K562 (cell line): ENCODE data around the gene SDK1. TPM values are rescaled to one million over a fixed set of nuclear protein-coding genes. Genes with fewer than 3 reads are reported as not detected.

Experiments used
- ATAC-seq: fragments of 200-7000 bp; cut with Tn5 transposase; 3 replicates; pipeline ENCODE4 v1.9.1; 2020; ENCODE audit warnings: moderate library complexity
- BruUV-seq: library from RNA; stranded (reverse); fragments of 400-500 nt; replicated peaks from 2 replicates; lab custom pipeline; 2021; lab: Mats Ljungman, UMichigan
- CTCF ChIA-PET: fragments of 300-600 bp; formaldehyde crosslinking; extraction: SDS; loops from one replicate; lab custom pipeline; 2021; ENCODE audit warnings: low intra/inter-chr PET ratio; lab: Yijun Ruan, JAX
- POLR2A ChIA-PET: fragments of 300-600, 350-650 bp; sonication (Branson Sonifier 250); formaldehyde crosslinking; extraction: SDS; loops from one replicate; lab custom pipeline; 2021; ENCODE audit warnings: antibody characterized with exemption, inconsistent platforms; lab: Yijun Ruan, JAX
- DNase-seq, 4 experiments: peaks; one replicate each; pipeline versions ENCODE4 v3.0.0 to v3.0.0-alpha.2; 2011 to 2018; ENCODE audit warnings: low spot score in 3 of 4, mixed read lengths in 3 of 4; ENCODE audit errors: extremely low read depth in 1 of 4
- FAIRE-seq: peaks from 2 replicates; lab custom pipeline; 2011; peaks lifted over from hg19 to GRCh38; lab: Jason Lieb, UNC
- H2AFZ ChIP-seq: 2 replicates; pipeline ENCODE4 v1.6.0; 2011; ENCODE audit warnings: low read depth, low read length, control low read depth, inconsistent platforms
- H3K27ac ChIP-seq: fragments of 200-600 bp; 3 replicates; pipeline ENCODE4 v1.8.0; 2011; ENCODE audit warnings: low read depth, mild to moderate bottlenecking, control low read depth, inconsistent platforms, low read length, moderate library complexity, mixed read lengths; ENCODE audit errors: extremely low read depth
- H3K27me3 ChIP-seq, 2 experiments: fragments of 300-600 bp in 1 of 2; 2 replicates in 1 of 2; 3 replicates in 1 of 2; pipeline versions ENCODE4 v1.6.0 to v1.8.0; 2011; ENCODE audit warnings: inconsistent platforms in 2 of 2, low read length in 2 of 2, mild to moderate bottlenecking in 1 of 2, mixed read lengths in 1 of 2, moderate library complexity in 1 of 2; ENCODE audit not compliant: control insufficient read depth in 2 of 2, insufficient read depth in 2 of 2
- H3K36me3 ChIP-seq: fragments of 300-600 bp; 3 replicates; pipeline ENCODE4 v1.8.0; 2011; ENCODE audit warnings: mild to moderate bottlenecking, low read length, inconsistent platforms; ENCODE audit not compliant: control insufficient read depth, insufficient read depth
- H3K4me1 ChIP-seq, 2 experiments: fragments of 200-600 bp in 1 of 2; replicated peaks in 1 of 2; 2 replicates in 1 of 2; 3 replicates in 1 of 2; pipeline versions ENCODE4 v1.5.1 to v1.8.0; 2011; ENCODE audit warnings: inconsistent platforms in 2 of 2, low read length in 2 of 2, mild to moderate bottlenecking in 1 of 2, mixed read lengths in 1 of 2, moderate library complexity in 1 of 2; ENCODE audit not compliant: control insufficient read depth in 2 of 2, insufficient read depth in 2 of 2
- H3K4me2 ChIP-seq: 2 replicates; pipeline ENCODE4 v1.6.1; 2011; ENCODE audit warnings: low read length, control low read depth, inconsistent platforms, mixed read lengths; ENCODE audit not compliant: insufficient read depth
- H3K4me3 ChIP-seq: fragments of 200-600 bp; sonication (generic), shearing (Covaris generic); 2 replicates; pipeline ENCODE4 v1.5.1; 2016; ENCODE audit warnings: control low read depth, inconsistent platforms
- H3K79me2 ChIP-seq: fragments of 200-600 bp; 3 replicates; pipeline ENCODE4 v1.8.0; 2011; ENCODE audit warnings: low read length, inconsistent platforms; ENCODE audit not compliant: control insufficient read depth, insufficient read depth
- H3K9ac ChIP-seq, 2 experiments: 2 replicates each; pipeline versions ENCODE4 v1.6.0 to v1.6.1; 2011; ENCODE audit warnings: low read depth in 2 of 2, low read length in 2 of 2, control low read depth in 1 of 2, inconsistent platforms in 1 of 2, mild to moderate bottlenecking in 1 of 2, mixed read lengths in 1 of 2; ENCODE audit not compliant: insufficient read depth in 1 of 2
- H3K9me1 ChIP-seq: one replicate; pipeline ENCODE4 v1.6.0; 2011; ENCODE audit warnings: inconsistent platforms, mild to moderate bottlenecking, low read length, moderate library complexity; ENCODE audit not compliant: control insufficient read depth, insufficient read depth
- H3K9me3 ChIP-seq: replicated peaks from 2 replicates; pipeline ENCODE4 v1.5.1; 2011; ENCODE audit warnings: low read depth, low read length, inconsistent platforms; ENCODE audit not compliant: control insufficient read depth, insufficient read depth
- H4K20me1 ChIP-seq: replicated peaks from 2 replicates; pipeline ENCODE4 v1.6.1; 2011; ENCODE audit warnings: low read length, inconsistent platforms, mixed read lengths; ENCODE audit not compliant: control insufficient read depth, insufficient read depth
- SLC30A9 ChIP-seq: fragments of 250-450 bp; sonication (Bioruptor Pico); IDR thresholded peaks from 2 replicates; pipeline ENCODE4 v1.8.0; 2022; ENCODE audit warnings: mild to moderate bottlenecking, moderate library complexity
- THRB ChIP-seq: fragments of 450-650 bp; formaldehyde crosslinking; conservative IDR thresholded peaks from 2 replicates; pipeline ENCODE4 v1.4.0; 2022; ENCODE audit warnings: mild to moderate bottlenecking, missing genetic modification characterization
- USF1 ChIP-seq: sonication (generic); formaldehyde crosslinking; IDR thresholded peaks from 2 replicates; pipeline ENCODE4 v1.9.0; 2022; ENCODE audit warnings: mild to moderate bottlenecking, missing genetic modification reagents
- ZBTB11 ChIP-seq, 3 experiments: fragments of 200-800 bp in 1 of 3; fragments of 250-450 bp in 1 of 3; fragments of 450-650 bp in 1 of 3; sonication (Bioruptor Pico) in 1 of 3; sonication (Bioruptor generic) in 1 of 3; formaldehyde crosslinking in 1 of 3; IDR thresholded peaks; 2 replicates each; pipeline versions ENCODE4 v1.6.1 to v1.8.0; 2016 to 2022; ENCODE audit warnings: mild to moderate bottlenecking in 2 of 3, missing genetic modification characterization in 2 of 3, missing compliant biosample characterization in 1 of 3, moderate library complexity in 1 of 3
- WGBS: fragments of 100-300 bp; shearing (Covaris generic); methylation state at CpG from one replicate; pipeline ENCODE4 v1.1.6; 2016; ENCODE audit warnings: low coverage, mixed read lengths; ENCODE audit not compliant: insufficient coverage; ENCODE audit errors: missing lambda C conversion rate; 5-methylcytosine and 5-hydroxymethylcytosine counted together
- in situ Hi-C: fragments of 300-500 bp; cut with MboI; formaldehyde crosslinking; loops from 4 replicates; pipeline ENCODE4 v1.15.0; 2018; ENCODE audit warnings: inconsistent platforms, mixed read lengths
- intact Hi-C: fragments of 100-400 bp; cut with micrococcal nuclease; formaldehyde crosslinking; loops from 2 replicates; pipeline ENCODE4 v1.14.2; 2022
- polyA plus RNA-seq, 8 experiments: library from polyadenylated mRNA; depleted of rRNA in 4 of 8; stranded (reverse) in 5 of 8; unstranded in 3 of 8; fragments of >200 nt; fragmentation: Nextera tagmentation in 2 of 8; fragmentation: Illumina TruSeq in 1 of 8; extraction: Ambion mirVana in 2 of 8; extraction: Trizol in 1 of 8; gene quantifications; 2 replicates each; pipeline versions ENCODE4 v1.2.1 to v1.2.3, GENCODE V29; 2011 to 2014; ENCODE audit warnings: inconsistent platforms in 1 of 8, missing spikeins in 1 of 8
- total RNA-seq, 7 experiments: library from RNA; depleted of rRNA in 6 of 7; stranded (reverse); fragments of >200 nt in 6 of 7; fragmentation: Illumina TruSeq in 2 of 7; extraction: Trizol in 2 of 7; gene quantifications; 2 replicates each; pipeline versions ENCODE4 v1.2.1 to v1.2.3, GENCODE V29; 2011 to 2021; ENCODE audit warnings: low replicate concordance in 1 of 7

The SDK1 gene
- total and polyA plus RNA-seq, 9 of the 15 experiments (the other 6 are each of a cell fraction or from before 2014, with no cell fraction given) = 0.16 TPM; not detected in 8

GRCh38 chr7:3780525-3780924 is 479.5 kb downstream of the SDK1 start:
- in situ Hi-C loops (no loop called here), intact Hi-C loops (no loop called here)
- H3K4me3 ChIP-seq = no peak overlapping the region
- no peak overlapping the region for H3K27ac ChIP-seq
- ChIA-PET CTCF (no interaction called here), POLR2A (no interaction called here)
- H3K79me2 ChIP-seq = no peaks in the 10 kb centered on the region
- H4K20me1 ChIP-seq = no peaks in the 10 kb centered on the region
- BruUV-seq = no TSS peak
- H3K9me1 ChIP-seq = no peaks in the 10 kb centered on the region
- H3K36me3 ChIP-seq = no peaks in the 10 kb centered on the region
- ATAC-seq (no peak), DNase-seq (no peak), FAIRE-seq (no peak)
- 0% methylated on average over 2 of the region's 2 CpGs for WGBS
- H3K4me1 ChIP-seq = no peaks in the 10 kb centered on the region
- H3K9me3 ChIP-seq = peaks cover 5% of the 10 kb centered on the region; the same call in 1 of the 2 replicates
- no peak overlapping the region for H3K9ac ChIP-seq
- no peak overlapping the region for H2AFZ ChIP-seq
- no peaks in the 10 kb centered on the region; a peak in 1 of 5 replicates for H3K27me3 ChIP-seq
- H3K4me2 ChIP-seq = no peak overlapping the region
- TF ChIP-seq USF1 (CRISPR knock-in tag) = no peak
- TF ChIP-seq SLC30A9 (CRISPR knock-in tag) = no peak
- no peak for TF ChIP-seq ZBTB11 (CRISPR knock-in tag; IDR thresholded peaks at IDR 0.05)
- TF ChIP-seq THRB (CRISPR knock-in tag) = no peak
